Measurements from ENCODE around the gene CPNE9.

Gene CPNE9

DNA sequence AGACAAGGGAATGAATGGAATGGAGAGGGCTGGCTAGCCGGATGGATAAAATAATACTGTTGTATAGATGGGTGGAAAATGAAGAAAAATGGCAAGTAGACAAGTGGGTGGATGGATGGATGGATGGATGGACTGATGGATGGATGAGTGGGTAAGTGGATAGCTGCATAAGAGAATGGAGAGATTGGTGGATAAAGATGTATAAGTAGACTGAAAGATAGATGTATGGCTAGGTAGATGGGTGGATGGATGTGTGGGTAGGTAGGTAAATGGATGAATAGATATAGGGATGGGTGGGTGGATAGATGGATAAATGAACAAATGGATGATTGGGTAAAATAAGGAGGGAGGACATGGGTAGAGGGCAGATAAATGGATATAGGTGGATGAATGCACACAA is 13.9 kb downstream of the CPNE9 start:
- DNase-seq: no peak

DNA sequence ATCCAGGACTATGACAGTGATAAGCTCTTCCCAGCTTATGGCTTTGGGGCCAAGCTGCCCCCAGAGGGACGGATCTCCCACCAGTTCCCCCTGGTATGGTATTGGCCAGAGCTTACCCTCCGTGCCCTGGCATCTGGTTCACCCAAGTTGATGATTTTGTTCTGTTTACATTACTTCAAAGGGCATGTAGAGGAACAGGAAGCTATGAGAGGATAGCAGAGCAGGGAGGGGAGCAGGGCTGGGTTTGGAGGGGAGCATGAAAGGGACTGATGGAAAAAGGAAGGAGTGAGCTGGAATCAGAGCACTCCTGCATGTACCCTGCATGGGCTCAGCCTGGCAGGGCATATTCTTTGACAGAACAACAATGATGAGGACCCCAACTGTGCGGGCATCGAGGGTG is 14.5 kb downstream of the CPNE9 start:
- DNase-seq: no peak

- no peak for DNase-seq
Observed at GRCh38 chr3:9721015-9721699, 17.5 kb downstream of the CPNE9 start.

- DNase-seq: no peak
Observed at GRCh38 chr3:9721700-9722060, 18.0 kb downstream of the CPNE9 start.

GRCh38 chr3:9725775-9726515 is 22.3 kb downstream of the CPNE9 start:
- DNase-seq: no peak

DNA sequence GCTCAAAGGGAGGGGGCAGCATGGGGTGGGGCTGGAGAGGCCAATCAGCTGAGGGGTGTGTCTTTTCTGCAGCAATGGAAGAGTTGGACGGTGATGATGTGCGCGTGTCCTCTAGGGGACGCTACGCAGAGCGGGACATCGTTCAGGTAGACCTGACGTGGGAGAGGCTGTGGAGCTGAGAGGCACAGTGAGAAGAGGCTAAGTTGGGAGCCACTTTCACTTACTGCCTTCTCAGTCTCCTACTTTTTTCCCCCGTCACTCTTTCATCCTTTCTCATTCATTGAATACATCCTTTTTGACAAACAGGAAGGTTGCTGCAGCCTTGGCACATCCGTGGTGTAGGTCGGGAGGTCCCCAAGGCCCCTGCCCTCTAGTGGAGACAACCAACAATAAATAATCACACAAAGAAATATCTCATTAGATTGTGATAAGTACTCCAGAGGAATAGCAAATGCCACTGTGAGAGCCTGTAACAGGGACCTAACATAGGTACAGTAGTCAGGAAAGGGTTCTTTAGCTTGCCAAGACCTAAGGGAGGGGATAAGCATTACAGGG is 23.5 kb downstream of the CPNE9 start:
- peak; percentile 53 for DNase-seq

DNA sequence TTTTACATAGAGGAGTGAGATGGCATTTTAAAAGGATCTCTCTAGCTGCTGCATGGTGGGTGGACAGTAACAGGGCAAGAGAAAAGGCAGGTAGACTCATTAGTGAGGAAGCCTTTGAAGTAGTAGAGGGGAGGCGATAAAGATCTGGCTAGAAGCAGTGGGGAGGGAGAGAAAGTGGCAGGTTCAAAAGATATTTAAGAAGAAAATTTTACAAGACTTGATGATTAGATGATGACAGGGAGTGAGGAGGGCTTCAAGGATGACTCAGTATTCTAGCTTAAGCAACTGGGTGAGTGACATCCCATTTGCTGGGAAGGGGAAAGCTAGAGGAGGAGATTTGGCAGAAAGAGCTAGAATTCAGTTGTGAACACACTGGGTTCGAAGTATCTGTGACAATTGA is 24.1 kb downstream of the CPNE9 start:
- no peak for DNase-seq

DNA sequence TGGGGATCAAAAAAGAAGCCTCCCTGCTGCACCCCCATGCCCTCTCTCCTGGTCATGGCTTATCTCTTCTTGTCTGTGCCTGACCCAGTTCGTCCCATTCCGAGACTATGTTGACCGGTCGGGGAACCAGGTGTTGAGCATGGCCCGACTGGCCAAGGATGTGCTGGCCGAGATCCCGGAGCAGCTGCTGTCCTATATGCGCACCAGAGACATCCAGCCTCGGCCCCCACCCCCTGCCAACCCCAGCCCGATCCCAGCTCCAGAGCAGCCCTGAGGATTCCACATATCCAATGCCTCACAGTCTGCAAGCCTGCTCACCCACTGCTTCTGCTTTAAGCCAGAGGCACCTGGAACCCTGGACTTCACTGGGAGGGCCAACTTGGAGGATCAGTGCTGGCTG is 25.8 kb downstream of the CPNE9 start:
- no peak for DNase-seq

DNA sequence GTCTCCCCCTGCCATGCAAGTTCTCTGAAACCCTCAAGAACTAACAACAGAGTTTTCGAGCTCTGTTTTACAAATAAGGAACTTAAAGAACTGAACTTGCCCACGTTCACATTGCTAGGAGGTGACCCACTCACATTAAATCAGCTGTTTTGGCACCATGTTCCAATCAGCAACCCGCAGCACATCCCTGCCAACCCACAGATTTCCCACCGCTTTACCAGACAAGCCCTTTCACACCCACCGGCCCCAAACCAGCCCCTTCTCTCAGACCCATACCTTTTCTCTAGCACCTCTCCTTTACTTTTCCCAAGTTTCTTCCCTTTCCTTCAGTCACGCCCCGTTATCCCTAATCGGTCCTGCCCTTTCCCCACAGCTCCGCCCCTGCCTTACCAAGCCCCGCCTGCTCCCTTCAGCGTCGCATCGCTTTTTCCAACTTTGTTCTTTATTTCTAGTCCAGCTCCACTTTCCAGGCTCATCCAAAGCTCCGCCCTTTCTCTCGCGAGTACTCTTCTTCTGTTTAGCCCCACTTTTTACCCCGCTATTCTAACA is 27.1 kb downstream of the CPNE9 start:
- DNase-seq: peak; percentile 62

DNA sequence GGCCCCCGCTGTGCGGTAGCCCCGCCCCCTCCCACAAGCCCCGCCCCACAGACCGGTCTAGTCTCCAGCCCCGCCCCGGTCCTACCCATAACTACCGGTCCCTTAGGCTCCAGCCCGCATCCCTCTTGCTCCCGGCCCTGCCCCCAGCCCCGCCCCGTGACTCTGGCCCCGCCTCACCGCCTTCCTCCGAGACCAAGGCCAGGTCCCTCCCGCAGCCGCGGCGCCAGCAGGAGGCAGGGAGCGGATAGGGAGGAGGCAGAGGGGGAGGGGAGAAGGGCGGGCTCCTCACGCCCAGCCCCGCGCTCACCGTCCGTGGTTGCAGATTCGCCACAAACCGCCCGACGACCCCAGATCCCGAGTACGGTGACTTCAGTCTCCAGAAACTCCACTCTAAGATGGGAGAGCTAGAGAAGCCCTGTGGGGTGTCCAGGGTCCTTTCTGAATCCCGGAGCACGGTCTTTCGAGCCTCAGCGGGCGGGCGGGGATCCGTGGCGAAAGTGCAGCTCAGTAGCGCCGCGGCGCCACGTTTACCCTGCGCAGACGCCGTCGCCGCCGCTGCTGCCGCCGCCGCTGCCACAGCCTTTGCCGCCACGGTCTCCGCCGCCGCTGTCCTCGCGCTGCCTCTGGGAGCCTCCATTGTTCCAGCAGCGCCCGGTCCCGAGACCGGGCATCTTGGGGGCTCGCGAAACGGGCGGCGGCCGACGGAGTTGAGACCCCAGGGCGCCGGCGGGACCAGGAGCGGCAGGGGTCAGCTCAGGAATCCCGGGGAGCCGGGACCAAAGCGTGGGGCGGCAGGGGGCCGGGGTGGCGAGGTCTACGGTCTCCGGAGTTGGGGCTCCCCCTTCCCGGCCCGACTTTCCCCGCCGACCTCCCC is 27.8 kb downstream of the CPNE9 start, which contains the start of gene BRPF1:
Gene BRPF1 (plus strand): TSS at position 530 of the 874 bp plus-strand sequence. CDS start 2,406 bp downstream, outside the sequence.
- DNase-seq: peak; percentile 62

- DNase-seq: no peak
Observed at GRCh38 chr3:9732080-9732739, 28.6 kb downstream of the CPNE9 start.

GRCh38 chr3:9732740-9733115 is 29.1 kb downstream of the CPNE9 start:
- no peak for DNase-seq

DNA sequence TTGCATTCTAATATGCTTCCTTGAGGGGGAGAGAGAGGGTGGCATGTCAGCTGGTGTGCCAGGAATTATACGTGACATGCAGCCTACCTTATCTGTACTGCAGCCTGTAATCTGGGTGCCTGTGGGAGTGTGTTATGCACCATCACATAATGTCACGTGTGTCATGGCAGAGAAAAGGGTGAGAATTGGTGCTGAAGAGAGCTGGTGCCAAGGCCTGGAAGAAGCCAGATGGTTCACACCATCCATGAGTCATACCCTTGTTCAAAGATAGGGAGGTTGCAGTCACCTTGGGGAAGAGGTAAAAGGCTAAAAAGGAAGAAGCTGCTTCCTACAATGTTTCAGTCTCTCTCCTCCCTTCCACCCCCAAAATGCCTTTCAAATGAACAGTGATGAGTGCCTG is 33.2 kb downstream of the CPNE9 start:
- DNase-seq: no peak

DNA sequence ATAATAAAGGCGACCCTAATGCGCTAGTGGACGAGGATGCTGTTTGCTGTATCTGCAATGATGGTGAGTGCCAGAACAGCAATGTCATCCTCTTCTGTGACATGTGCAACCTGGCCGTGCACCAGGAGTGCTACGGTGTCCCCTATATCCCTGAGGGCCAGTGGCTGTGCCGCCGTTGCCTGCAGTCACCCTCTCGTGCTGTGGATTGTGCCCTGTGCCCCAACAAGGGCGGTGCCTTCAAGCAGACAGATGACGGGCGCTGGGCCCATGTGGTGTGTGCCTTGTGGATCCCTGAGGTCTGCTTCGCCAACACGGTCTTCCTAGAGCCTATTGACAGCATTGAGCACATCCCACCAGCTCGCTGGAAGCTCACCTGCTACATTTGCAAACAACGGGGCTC is 35.5 kb downstream of the CPNE9 start:
- DNase-seq: no peak

- DNase-seq: no peak
Observed at GRCh38 chr3:9742560-9742959, 38.9 kb downstream of the CPNE9 start.

GRCh38 chr3:9743548-9743947 is 39.9 kb downstream of the CPNE9 start:
- no peak for DNase-seq

DNA sequence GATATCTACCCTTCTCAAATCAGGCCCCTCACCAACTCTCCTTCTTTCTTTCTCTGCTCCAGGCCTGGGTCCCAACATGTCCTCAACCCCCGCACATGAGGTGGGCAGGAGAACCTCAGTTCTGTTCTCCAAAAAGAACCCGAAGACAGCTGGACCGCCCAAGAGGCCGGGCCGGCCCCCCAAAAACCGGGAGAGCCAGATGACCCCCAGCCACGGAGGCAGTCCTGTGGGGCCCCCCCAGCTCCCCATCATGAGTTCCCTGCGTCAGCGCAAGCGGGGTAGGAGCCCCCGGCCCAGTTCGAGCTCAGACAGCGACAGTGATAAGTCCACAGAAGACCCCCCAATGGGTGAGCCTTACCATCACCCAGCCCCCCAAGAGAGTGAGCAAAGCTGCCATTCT is 40.5 kb downstream of the CPNE9 start:
- DNase-seq: no peak

GRCh38 chr3:9745521-9745920 is 41.9 kb downstream of the CPNE9 start:
- DNase-seq: no peak

GRCh38 chr3:9746330-9746729 is 42.7 kb downstream of the CPNE9 start:
- no peak for DNase-seq

- DNase-seq: no peak
Observed at GRCh38 chr3:9747267-9747666, 43.6 kb downstream of the CPNE9 start.

GRCh38 chr3:9748031-9748430 is 44.4 kb downstream of the CPNE9 start:
- DNase-seq: no peak

GRCh38 chr3:9749296-9749644 is 45.6 kb downstream of the CPNE9 start:
- peak; percentile 59 for DNase-seq

Data from NCI-H510A treated with DMSO at 0.1 percent for 48 hours (cell line).